HG03103 (cell line): ENCODE data around the gene NANOS3.
"Not testable (repeated sequence)": the region's sequence is repeated elsewhere in the genome, so short reads cannot be mapped to it uniquely, and the experiment has no call there.

ENCODE experiments used
- ATAC-seq: cut with Tn5 transposase; IDR thresholded peaks from one replicate; pipeline ENCODE4 v1.9.1; 2021; ENCODE audit warnings: low read depth; ENCODE audit not compliant: unreplicated experiment

NANOS3 gene

DNA sequence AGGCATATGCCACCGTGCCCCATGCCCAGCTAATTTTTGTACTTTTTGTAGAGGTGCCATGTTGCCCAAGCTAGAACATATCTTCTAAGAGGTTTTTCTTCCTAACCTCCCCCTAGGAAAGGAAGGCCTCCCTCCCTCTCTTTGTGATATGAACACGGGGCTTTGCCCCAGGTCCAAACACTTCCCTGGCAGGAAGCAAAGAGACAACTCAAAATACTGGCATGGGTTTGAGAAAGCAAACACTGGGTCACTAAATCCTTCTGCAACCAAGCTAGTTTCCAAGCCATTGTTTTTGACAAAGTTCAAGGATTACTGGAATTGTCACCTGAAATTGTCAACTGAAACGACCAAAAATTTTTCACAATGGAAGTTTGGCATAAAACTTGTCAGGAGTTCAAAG is 37.8 kb downstream of the NANOS3 start:
- no peak for ATAC-seq

DNA sequence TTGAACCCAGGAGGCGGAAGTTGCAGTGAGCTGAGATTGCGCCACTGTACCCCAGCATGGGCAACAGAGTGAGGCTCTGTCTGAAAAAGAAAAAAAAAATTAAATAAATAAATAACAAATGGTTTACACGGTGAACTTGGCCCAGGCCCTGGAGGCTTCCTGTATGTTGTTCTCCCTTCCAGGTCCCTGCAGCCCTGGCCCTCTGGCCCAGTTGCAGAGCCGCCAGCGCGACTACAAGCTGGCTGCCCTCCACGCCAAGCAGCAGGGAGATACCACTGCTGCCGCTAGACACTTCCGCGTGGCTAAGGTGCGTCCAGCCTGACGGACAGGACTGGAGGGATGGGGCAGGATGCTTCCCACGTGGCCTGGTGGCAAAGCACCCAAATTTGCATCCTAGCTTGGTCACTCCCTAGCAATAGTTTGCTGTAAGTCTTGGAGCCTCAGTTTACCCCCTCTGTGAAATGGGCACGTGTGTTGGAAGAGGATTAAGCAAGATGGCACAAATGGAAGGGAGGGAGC is 41.0 kb downstream of the NANOS3 start:
- no peak for ATAC-seq

DNA sequence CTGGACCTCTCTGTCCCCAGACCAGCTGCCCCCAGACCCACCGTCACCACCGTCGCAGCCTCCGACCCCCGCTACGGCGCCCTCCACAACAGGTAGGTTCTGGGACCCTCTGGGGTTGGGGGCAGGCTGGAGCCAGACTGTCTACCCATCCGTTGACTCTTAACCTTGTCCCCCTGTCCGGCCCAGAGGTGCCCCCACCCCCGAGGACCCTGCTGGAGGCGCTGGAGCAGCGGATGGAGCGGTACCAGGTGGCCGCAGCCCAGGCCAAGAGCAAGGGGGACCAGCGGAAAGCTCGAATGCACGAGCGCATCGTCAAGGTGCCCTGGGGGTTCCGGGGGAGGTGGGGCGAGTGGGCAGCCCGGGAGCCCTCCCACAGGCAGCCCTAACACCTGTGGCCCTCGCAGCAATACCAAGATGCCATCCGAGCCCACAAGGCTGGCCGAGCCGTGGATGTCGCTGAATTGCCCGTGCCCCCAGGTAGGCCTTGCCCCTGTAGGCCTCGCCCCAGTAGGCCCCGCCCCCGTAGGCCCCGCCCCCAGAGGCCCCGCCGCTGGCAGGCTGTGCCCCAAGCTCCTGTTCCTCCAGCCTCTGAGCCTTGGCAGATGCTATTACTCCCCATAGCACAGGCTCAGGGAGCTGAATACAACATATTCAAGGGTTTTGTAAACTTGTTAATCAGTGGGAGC is 41.9 kb downstream of the NANOS3 start:
- no peak for ATAC-seq

DNA sequence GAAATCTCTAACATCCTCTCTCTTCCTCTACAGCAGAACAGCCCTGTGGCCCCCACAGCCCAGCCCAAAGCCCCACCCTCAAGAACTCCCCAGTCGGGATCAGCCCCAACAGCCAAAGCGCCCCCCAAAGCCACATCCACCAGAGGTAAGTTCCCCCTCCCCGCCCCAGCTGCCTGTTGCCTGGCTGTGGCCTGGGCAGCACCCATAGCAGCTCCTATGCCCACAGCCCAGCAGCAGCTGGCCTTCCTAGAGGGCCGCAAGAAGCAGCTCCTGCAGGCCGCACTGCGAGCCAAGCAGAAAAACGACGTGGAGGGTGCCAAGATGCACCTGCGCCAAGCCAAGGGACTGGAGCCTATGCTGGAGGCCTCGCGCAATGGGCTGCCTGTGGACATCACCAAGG is 43.6 kb downstream of the NANOS3 start:
- no peak for ATAC-seq

DNA sequence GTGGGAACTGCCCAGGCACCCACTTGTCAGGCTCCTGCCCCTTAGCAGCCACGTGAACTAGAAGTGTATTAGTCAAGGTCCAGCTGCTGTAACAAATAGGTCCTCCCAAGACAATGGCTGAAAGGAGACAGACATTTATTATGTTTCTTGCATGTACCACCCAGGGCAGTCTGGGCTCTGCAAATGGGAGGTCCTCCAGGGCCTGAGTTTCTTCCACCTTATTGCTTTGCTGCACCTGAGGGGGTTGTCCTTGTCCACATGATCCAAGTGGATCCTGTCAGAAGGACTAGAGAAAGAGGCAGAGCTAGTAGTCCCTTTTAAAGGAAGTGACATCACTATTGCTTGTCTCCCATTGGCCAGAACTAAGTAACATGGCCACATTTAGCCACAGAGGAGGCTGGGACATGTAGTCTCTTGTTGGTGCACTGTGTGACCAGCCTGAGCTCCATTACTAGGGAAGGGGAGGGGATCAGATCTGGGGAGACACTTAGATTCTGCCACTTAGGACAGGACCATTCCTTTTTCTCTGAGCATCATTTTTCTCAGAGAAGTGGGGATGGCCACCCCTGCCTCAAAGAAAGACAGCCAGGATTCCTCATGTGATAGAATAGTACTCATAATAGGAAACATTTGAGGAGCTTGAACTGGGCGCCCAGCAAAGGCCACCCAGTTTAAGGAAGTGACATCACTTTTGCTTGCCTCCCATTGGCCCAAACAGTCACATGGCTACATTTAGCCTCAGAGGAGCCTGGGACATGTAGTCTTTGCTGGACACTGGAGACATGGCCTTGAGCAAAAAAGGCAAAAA is 44.2 kb downstream of the NANOS3 start:
- ATAC-seq, result no peak

DNA sequence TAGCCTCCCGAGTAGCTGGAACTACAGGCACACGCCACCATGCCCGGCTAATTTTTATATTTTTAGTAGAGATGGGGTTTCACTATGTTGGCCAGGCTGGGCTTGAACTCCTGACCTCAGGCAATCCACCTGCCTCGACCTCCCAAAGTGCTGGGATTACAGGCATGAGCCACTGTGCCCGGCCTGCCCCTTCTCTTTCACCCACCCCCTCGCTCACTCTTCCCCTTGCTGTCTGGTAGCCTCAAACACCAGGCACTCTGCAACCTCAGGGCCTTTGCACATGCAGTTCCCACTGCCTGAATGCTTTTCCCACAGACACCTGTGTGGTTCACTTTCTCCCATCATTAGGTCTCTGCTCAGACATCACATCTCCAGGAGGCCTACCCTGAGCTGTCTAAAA is 45.2 kb downstream of the NANOS3 start:
- ATAC-seq, result not testable (repeated sequence)

DNA sequence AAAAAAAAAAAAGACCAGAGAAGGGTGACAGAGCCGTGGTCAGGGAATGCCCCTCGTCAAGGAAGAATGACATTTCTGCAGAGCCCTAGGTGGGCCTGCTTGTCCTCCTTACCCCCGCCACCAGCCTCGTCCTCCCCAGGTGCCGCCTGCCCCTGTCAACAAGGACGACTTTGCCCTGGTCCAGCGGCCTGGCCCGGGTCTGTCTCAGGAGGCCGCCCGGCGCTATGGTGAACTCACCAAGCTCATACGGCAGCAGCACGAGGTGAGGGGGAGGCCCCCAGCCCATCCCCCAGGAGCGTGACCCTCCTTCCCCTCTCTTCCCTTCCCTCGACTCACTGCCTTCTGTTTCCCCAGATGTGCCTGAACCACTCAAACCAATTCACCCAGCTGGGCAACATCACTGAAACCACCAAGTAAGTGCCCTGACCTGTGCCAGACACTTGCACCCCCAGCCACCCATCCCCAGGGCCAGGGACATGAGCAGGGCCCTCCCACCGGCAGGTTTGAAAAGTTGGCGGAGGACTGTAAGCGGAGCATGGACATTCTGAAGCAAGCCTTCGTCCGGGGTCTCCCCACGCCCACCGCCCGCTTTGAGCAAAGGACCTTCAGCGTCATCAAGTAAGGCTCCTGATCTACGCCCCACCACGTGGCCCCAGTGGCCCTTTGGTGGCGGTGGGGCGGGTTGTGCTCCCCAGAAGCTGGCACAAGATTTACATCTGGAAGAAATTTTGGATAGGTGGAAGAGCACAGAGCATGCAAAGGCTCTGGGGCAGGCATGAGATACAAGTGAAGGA is 46.5 kb downstream of the NANOS3 start:
- ATAC-seq, result no peak

DNA sequence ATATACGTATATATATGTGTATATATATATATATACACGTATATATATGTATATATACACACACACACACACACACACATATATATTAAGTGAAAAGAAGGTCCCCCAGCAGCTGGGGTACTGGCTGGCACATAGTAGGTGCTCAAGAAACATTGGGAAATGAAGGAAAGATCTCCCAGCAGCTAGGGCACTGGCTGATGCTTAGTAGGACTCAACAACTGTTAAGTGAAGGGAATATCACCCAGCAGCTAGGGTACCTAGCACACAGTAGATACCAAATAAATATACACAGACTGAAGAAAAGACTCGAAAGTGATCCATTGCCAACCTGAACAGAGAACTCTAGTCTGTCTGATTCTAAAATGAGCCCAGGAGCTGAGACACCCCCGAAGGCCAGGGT is 49.1 kb downstream of the NANOS3 start:
- no peak for ATAC-seq

DNA sequence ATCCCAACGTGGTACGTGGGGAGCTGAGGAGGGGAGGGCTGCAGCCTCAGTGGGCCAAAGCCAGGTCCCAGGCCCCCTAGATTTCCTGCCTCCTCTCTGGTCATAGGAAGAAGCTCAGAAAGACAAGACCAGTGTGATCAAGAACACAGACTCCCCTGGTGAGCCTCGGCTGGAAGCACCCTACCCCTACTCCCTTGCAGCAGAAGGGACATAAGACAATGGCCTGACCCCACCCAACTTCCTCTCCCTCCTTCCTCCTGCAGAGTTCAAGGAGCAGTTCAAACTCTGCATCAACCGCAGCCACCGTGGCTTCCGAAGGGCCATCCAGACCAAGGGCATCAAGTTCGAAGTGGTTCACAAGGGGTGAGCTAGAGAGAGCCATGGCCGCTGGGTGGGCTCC is 49.8 kb downstream of the NANOS3 start:
- no peak for ATAC-seq

DNA sequence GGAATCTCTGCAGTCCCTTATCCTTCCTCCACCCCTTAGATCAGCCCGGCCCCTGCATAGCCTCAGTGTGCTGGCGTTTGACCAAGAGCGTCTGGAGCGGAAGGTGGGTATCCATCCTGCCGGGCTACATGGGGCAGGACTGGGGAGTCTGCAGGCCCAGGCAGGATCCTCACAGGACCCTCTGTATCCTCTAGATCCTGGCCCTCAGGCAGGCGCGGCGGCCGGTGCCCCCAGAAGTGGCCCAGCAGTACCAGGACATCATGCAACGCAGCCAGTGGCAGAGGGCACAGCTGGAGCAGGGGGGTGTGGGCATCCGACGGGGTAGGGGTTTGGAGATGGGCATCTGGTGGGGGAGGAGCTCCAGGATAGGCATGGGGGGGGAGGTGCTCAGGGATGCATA is 52.4 kb downstream of the NANOS3 start:
- ATAC-seq, result no peak

DNA sequence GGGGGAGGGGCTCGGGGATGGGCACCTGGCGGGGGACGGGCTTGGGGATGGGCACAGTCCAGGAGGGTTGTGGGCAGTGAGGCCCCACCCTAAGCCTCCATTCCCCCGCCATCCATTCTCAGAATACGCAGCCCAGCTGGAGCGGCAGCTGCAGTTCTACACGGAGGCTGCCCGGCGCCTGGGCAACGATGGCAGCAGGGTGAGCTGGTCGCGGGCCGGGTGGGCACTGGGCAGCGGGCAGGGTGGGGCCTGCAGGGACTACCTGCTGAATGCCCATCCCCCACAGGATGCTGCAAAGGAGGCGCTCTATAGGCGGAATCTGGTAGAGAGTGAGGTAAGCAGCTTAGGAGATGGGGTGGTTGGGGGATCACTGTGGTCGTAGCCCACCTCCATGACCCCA is 53.0 kb downstream of the NANOS3 start:
- ATAC-seq, result no peak
